Caco-2 (cell line): ENCODE measurements around the gene PDK3. TPM values are rescaled to one million over a fixed set of nuclear protein-coding genes. Genes with fewer than 3 reads are reported as not detected.

Experiments
- BruUV-seq: library from RNA; stranded (reverse); fragments of 400-500 nt; replicated peaks from 2 replicates; lab custom pipeline; 2021; lab: Mats Ljungman, UMichigan
- CTCF ChIA-PET: fragments of 300-600 bp; sonication (Branson Sonifier 250); formaldehyde crosslinking; loops from one replicate; lab custom pipeline; 2022; ENCODE audit warnings: antibody characterized with exemption; lab: Charles Lee
- POLR2A ChIA-PET: fragments of 300-600 bp; sonication (Branson Sonifier 250); formaldehyde crosslinking; loops from one replicate; lab custom pipeline; 2022; ENCODE audit warnings: antibody characterized with exemption; lab: Charles Lee
- DNase-seq, 2 experiments: peaks; one replicate each; pipeline versions ENCODE4 v3.0.0 to v3.0.0-alpha.2; 2020 to 2022
- H3K27me3 ChIP-seq: replicated peaks from 2 replicates; pipeline ENCODE4 v1.6.0; 2011; ENCODE audit warnings: low read length; ENCODE audit not compliant: control insufficient read depth, insufficient read depth
- H3K36me3 ChIP-seq: 2 replicates; pipeline ENCODE4 v1.5.1; 2011; ENCODE audit warnings: low read length; ENCODE audit not compliant: control insufficient read depth, insufficient read depth
- H3K4me1 ChIP-seq: fragments of 250-450 bp; sonication (Bioruptor Pico); 2 replicates; pipeline ENCODE4 v1.5.1; 2020; ENCODE audit warnings: mild to moderate bottlenecking
- H3K4me3 ChIP-seq: 2 replicates; pipeline ENCODE4 v1.5.1; 2011; ENCODE audit warnings: low read depth, mild to moderate bottlenecking, control low read depth, low read length
- H3K9me3 ChIP-seq: fragments of 250-450 bp; sonication (Bioruptor Pico); 2 replicates; pipeline ENCODE4 v1.5.1; 2020; ENCODE audit warnings: mild to moderate bottlenecking, moderate library complexity
- H3K27ac Mint-ChIP-seq: one replicate; pipeline ENCODE4 v1.8.0; 2022; ENCODE audit warnings: mixed read lengths; ENCODE audit not compliant: unreplicated experiment
- H3K27me3 Mint-ChIP-seq: one replicate; pipeline ENCODE4 v1.8.0; 2022; ENCODE audit warnings: mixed read lengths; ENCODE audit not compliant: insufficient read depth, unreplicated experiment
- H3K36me3 Mint-ChIP-seq: one replicate; pipeline ENCODE4 v1.8.0; 2022; ENCODE audit warnings: mild to moderate bottlenecking, mixed read lengths; ENCODE audit not compliant: insufficient read depth, unreplicated experiment
- H3K4me1 Mint-ChIP-seq: one replicate; pipeline ENCODE4 v1.8.0; 2022; ENCODE audit warnings: low read depth, mixed read lengths; ENCODE audit not compliant: unreplicated experiment
- H3K4me3 Mint-ChIP-seq: one replicate; pipeline ENCODE4 v1.8.0; 2022; ENCODE audit warnings: mild to moderate bottlenecking, moderate library complexity, mixed read lengths; ENCODE audit not compliant: unreplicated experiment
- H3K9me3 Mint-ChIP-seq: one replicate; pipeline ENCODE4 v1.8.0; 2022; ENCODE audit warnings: mixed read lengths; ENCODE audit not compliant: unreplicated experiment
- intact Hi-C: fragments of 100-400 bp; cut with micrococcal nuclease; formaldehyde crosslinking; loops from one replicate; pipeline ENCODE4 v1.10.0; 2022; ENCODE audit not compliant: unreplicated experiment
- total RNA-seq: library from RNA; stranded (reverse); gene quantifications from 2 replicates; pipeline ENCODE4 v1.2.3, GENCODE V29; 2022
- TF ChIP-seq, protein P1 (sequence below), 2 experiments: fragments of 200-600 bp in 1 of 2; IDR thresholded peaks; 1 replicate in 1 of 2; 2 replicates in 1 of 2; pipeline versions ENCODE4 v1.5.1 to v1.8.0; 2011 to 2022; ENCODE audit warnings: antibody characterized with exemption in 1 of 2, control low read depth in 1 of 2, inconsistent platforms in 1 of 2, low read depth in 1 of 2, low read length in 1 of 2, mild to moderate bottlenecking in 1 of 2, moderate library complexity in 1 of 2; ENCODE audit not compliant: insufficient read depth in 1 of 2, severe bottlenecking in 1 of 2, unreplicated experiment in 1 of 2

Gene PDK3
- total RNA-seq, 1 experiment from 2014 or later = 4.9 TPM

DNA sequence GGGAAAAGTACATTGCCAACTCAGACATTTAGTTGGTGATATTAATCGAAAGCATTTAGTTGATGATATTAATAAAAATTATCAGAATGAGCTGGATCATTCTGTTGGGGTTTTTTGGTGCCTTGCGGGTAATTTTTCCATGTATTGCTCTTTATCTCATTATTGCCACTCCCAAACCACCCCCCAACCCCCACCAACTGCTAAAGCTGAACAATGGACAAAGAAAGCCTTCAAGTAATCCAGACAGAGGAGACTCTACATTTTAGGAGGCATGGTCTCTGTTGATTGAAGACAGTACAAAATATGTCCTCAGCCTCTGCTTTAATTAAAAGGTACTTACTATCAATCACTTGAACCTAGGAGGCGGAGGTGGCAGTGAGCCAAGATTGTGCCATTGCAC is 22.5 kb downstream of the PDK3 start:
- no peak overlapping the region for H3K4me3 Mint-ChIP-seq
- no peak for DNase-seq
- Histone ChIP-seq H3K4me3 (no peak overlapping the region), H3K4me1 (no peaks in the 10 kb centered on the region), H3K9me3 (no peaks in the 10 kb centered on the region), H3K36me3 (no peaks in the 10 kb centered on the region), H3K27me3 (no peaks in the 10 kb centered on the region)
- no TSS peak for BruUV-seq
- no peaks in the 10 kb centered on the region for H3K4me1 Mint-ChIP-seq
- intact Hi-C loops = no loop called here
- H3K9me3 Mint-ChIP-seq = no peaks in the 10 kb centered on the region
- POLR2A ChIA-PET = no interaction called here
- no peaks in the 10 kb centered on the region for H3K36me3 Mint-ChIP-seq
- TF ChIP-seq, protein P1, sequence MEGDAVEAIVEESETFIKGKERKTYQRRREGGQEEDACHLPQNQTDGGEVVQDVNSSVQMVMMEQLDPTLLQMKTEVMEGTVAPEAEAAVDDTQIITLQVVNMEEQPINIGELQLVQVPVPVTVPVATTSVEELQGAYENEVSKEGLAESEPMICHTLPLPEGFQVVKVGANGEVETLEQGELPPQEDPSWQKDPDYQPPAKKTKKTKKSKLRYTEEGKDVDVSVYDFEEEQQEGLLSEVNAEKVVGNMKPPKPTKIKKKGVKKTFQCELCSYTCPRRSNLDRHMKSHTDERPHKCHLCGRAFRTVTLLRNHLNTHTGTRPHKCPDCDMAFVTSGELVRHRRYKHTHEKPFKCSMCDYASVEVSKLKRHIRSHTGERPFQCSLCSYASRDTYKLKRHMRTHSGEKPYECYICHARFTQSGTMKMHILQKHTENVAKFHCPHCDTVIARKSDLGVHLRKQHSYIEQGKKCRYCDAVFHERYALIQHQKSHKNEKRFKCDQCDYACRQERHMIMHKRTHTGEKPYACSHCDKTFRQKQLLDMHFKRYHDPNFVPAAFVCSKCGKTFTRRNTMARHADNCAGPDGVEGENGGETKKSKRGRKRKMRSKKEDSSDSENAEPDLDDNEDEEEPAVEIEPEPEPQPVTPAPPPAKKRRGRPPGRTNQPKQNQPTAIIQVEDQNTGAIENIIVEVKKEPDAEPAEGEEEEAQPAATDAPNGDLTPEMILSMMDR (IDR thresholded peaks at IDR 0.05; ENCODE audit: insufficient read depth in 1 of 2, low read depth in 1 of 2, low read length in 1 of 2, severe bottlenecking in 1 of 2, unreplicated experiment in 1 of 2) = no peak
- CTCF ChIA-PET = no interaction called here
- H3K27ac Mint-ChIP-seq = no peak overlapping the region
- no peaks in the 10 kb centered on the region for H3K27me3 Mint-ChIP-seq

DNA sequence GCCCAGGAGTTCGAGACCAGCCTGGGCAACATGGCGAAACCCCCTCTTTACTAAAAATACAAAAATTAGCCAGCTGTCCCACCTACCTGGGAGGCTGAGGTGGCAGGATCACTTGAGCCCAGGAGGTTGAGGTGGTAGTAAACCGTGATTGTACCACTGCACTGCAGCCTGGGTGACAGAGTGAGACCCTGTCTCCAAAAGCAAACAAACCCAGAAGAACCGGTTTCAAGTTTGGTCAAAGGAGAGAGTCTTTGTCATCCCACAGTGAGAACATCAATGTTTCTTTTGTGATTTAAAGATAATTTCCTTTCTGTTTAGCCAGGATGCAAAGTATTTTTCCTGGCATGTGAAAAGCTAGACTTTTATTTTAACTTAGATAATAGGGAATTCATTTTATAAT is 26.7 kb downstream of the PDK3 start:
- TF ChIP-seq, protein P1 (IDR thresholded peaks at IDR 0.05; ENCODE audit: insufficient read depth in 1 of 2, low read depth in 1 of 2, low read length in 1 of 2, severe bottlenecking in 1 of 2, unreplicated experiment in 1 of 2) = no peak
- Mint-ChIP-seq H3K4me3 (no peak overlapping the region), H3K9me3 (no peaks in the 10 kb centered on the region), H3K27me3 (no peaks in the 10 kb centered on the region), H3K36me3 (no peaks in the 10 kb centered on the region), H3K27ac (no peak overlapping the region), H3K4me1 (no peaks in the 10 kb centered on the region)
- Histone ChIP-seq H3K4me1 (no peaks in the 10 kb centered on the region), H3K4me3 (no peak overlapping the region), H3K27me3 (no peaks in the 10 kb centered on the region), H3K36me3 (no peaks in the 10 kb centered on the region), H3K9me3 (no peaks in the 10 kb centered on the region)
- CTCF ChIA-PET = no interaction called here
- POLR2A ChIA-PET = no interaction called here
- DNase-seq = no peak
- no TSS peak for BruUV-seq
- intact Hi-C loops = no loop called here

DNA sequence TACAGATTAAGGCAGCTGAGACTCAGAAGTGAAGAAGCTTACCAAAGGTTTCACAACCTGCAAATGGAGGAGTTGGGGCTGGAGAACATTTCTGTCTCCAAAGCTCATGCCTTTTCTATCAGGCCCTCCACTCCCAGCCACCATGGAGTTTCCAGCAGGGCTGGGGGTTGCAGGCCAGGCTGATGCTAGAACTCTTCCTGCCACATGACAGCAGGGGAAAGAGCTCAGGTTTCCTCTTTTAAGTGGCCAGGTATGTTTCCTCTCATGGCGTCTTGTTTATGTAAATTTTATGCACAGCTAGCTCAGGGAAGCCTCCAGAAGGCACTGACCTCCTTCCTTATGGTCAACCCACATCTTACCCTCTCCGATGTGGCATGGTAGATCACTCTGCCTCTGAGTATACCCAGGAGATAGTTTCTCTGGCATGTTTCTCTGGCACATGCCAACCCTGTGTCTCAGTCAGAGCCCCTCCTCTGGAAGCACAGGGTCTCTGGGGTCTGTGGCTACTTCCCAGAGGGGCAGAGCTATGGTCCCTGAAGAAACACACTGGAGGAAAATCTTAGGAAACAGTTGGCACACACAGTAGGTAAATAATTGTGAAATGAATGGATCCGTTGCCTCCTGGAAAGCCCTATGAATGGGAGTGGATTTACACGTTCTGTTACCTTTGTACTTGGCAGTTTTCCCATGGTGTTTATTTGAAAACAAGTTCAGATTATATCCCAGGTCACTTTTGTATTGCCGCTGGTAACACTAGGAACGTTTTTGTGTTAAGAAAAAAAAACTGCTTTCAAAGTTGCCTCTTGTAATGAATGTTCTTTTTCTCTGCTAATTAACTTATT is 28.9 kb downstream of the PDK3 start:
- ChIA-PET CTCF (no interaction called here), POLR2A (no interaction called here)
- Mint-ChIP-seq H3K36me3 (no peaks in the 10 kb centered on the region), H3K9me3 (no peaks in the 10 kb centered on the region), H3K4me1 (no peaks in the 10 kb centered on the region), H3K4me3 (no peak overlapping the region), H3K27me3 (no peaks in the 10 kb centered on the region), H3K27ac (no peak overlapping the region)
- Histone ChIP-seq H3K27me3 (no peaks in the 10 kb centered on the region), H3K36me3 (no peaks in the 10 kb centered on the region), H3K9me3 (no peaks in the 10 kb centered on the region), H3K4me1 (no peaks in the 10 kb centered on the region), H3K4me3 (no peak overlapping the region)
- intact Hi-C loops = no loop called here
- DNase-seq = no peak
- TF ChIP-seq, protein P1 (IDR thresholded peaks at IDR 0.05; ENCODE audit: insufficient read depth in 1 of 2, low read depth in 1 of 2, low read length in 1 of 2, severe bottlenecking in 1 of 2, unreplicated experiment in 1 of 2) = no peak
- BruUV-seq = no TSS peak
